ENCODE measurements around the gene PPP1R13L.

GRCh38 chr19:45448887-45449299, 44.0 kb upstream of the PPP1R13L start:
- no peak for TF ChIP-seq CTCF (conservative IDR thresholded peaks at IDR 0.05; ENCODE audit: low read length)
- no peak for TF ChIP-seq EZH2phosphoT487 (IDR thresholded peaks at IDR 0.05; ENCODE audit: borderline replicate concordance)
